Skin of body (tissue), 2 donors: Measurements from ENCODE around the gene HEXD. TPM values are rescaled to one million over a fixed set of nuclear protein-coding genes. Genes with fewer than 3 reads are reported as not detected.
"Not testable (repeated sequence)": the region's sequence is repeated elsewhere in the genome, so short reads cannot be mapped to it uniquely, and the experiment has no call there.

Source experiments
- DNase-seq: peaks from one replicate; lab custom pipeline; 2025; lab: John Stamatoyannopoulos, UW
- total RNA-seq: library from RNA; depleted of rRNA; stranded (reverse); fragments of >200 nt; gene quantifications from one replicate; pipeline ENCODE4 v1.2.3, GENCODE V29; 2014

HEXD gene
- total RNA-seq, 1 donor from 2014 or later = 14.8 TPM

- no peak for DNase-seq
Measured at GRCh38 chr17:82457073-82457928, 39.2 kb downstream of the HEXD start.

GRCh38 chr17:82457929-82458178 is 39.7 kb downstream of the HEXD start:
- DNase-seq = peak; percentile 92

DNA sequence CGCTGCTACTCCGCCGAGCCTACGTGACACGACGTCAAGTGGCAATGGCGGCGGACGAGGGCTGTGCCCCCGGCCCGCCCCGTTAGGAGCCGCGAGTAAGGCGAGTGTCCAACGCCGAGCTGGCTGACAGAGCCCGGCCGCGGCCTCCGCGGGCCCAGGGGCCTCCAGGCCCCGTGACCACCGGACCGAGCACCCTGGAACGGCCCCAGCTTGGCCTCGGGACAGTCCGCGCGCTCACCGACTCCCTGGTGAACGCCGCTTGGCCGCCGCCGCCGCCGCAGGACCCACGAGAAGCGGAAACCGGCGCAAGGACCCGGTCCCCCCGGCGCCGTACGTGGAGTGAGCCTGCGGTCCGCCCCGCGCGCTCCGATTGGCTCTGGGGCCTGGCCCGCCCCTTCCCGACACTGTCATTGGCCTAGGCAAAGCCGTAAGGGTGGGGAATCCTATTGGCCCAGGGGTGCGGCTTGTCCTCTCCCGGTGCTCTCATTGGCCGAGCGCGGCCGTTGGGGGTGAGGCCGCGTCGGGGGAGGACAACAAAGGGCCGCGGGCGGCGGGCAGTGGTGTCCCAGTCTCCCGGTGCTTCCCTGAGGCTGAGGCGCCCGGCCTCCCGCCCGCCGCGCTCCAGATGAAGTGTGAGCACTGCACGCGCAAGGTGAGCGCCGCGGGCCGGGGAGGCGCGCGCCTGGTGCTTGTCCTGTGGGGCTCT is 40.2 kb downstream of the HEXD start, which contains the start of gene NARF:
Gene NARF, plus strand, starts transcription at position 563 of the 706 bp plus-strand sequence. Its CDS starts 63 bp downstream, at position 626.
- DNase-seq = peak; percentile 97

DNA sequence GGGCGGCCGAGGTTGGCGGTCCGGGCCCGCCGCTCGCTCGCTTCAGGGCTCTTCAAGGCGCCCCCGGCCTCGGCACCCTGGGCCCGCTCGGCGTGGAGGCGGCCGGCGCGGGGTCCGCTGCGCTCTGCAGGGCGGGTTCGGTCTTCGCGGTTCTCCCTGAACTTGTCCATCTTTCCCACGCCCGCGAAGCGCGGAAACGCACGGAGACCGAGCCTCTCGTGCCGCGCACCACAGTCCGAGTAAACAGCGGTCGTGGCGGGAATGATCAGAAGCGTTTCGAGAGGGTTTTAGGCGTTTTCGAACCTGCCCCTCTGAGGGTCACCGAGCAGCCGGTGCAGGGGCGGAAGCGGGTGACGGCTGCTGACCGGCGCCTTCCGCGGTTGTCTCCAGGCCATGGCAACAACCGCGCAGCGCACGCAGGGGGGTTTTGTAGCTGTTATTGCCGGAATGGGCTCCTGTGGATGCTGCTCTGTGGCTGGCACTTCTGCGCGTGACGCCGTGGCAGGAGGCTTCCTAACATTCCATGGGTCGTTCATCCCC is 40.8 kb downstream of the HEXD start:
- no peak for DNase-seq

- DNase-seq = not testable (repeated sequence)
Measured at GRCh38 chr17:82459936-82460335, 41.8 kb downstream of the HEXD start.

DNA sequence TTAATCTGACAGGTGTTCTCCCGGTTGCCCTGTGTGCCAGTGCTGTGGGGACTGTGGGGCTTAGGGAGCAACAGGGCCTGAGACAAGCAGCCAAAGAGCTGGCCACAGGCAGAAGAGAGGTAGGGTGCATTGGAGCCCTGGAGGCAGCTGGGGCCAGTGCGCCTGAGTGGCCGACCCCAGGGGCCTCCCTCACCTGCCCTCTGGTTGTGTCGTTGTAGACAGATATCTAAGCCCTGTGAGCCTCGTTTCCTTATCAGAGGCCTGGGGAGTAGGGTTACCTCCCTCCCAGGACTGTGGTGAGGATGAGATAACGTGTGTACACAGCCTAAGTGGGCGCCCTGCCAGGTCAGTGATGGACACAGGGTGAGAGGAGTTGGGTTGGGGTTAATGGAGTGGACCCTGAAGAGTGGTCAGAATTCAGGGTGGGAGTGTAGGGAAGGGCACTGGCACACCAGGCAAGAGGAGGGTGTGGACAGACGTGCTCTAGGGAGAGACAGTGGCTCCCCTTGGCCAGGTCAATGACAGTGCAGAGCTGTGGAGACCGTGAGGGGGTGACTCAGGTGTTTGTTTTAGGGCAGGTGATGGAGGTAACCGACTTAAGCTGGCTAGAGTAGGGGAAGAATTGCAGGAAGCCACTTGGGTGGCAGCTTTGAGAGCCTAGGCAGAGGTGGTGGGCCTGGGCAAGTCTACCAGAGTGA is 43.8 kb downstream of the HEXD start:
- no peak for DNase-seq

GRCh38 chr17:82463391-82463790 is 45.2 kb downstream of the HEXD start:
- no peak for DNase-seq

DNA sequence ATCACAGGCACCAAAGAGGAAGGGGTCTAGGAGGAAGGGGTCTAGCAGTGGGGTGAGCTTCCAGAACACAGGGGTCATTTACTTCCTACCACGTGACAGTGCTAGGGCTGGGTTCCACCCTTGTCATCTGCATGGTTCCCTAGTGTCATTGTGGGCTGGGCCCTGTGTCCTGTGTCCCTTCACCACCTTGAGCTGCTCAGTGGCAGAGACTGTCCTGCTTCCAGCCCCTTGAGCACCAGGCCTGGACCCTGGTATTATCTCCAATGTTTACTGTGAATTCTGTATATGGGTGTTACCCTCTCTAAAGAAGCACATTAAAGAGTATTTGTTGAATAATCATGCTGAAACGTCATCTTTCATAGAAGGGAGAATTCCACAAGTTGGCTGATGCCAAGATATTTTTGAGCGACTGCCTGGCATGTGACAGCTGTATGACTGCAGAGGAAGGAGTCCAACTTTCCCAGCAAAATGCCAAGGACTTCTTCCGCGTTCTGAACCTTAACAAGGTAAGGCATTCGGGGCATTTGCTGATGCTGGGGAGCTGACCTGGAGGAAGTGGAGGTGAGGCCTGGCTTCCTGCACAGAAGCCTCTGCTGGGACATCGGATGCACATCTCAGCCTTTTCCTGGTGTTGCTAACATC is 45.9 kb downstream of the HEXD start:
- DNase-seq = no peak

DNA sequence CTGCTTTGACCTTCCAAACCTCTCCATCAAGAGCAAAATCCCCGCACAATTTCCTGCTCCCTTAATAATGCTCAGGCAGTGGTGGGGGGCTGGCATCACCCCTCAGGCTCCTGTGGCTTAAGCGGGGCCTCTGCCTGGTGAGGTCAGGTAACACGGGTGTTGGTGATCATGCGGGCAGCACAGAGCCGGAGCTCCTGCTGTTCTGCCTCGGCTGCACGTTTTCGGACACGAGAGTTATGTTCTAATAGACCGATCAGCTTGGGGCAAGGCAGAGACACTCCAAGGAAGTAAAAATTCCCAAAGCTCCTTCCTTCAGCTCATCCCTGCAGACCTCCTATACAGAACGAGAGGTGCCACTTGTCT is 46.4 kb downstream of the HEXD start:
- no peak for DNase-seq

GRCh38 chr17:82465023-82465603 is 47.0 kb downstream of the HEXD start:
- no peak for DNase-seq

GRCh38 chr17:82468692-82469091 is 50.5 kb downstream of the HEXD start:
- DNase-seq = no peak

DNA sequence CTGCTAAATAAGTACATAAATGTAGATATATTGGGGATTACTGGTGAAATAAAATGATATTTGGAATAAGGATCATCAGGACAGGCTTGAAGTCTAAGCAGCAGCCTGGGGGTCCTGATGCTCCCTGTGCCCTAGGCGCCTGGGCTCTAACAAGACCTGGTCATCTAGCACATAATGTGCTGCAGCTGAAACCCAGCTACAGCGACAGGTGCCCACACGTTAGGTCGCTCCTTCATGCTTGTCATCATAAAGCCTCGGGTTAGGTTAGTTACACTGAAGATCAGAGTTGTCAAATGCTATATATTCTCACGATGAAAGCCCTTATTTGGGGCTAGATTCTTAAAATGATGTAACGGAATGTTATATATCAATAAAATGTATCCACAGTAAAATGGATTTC is 51.9 kb downstream of the HEXD start:
- DNase-seq = no peak

GRCh38 chr17:82474223-82475010 is 56.3 kb downstream of the HEXD start:
- peak; percentile 56 for DNase-seq

DNA sequence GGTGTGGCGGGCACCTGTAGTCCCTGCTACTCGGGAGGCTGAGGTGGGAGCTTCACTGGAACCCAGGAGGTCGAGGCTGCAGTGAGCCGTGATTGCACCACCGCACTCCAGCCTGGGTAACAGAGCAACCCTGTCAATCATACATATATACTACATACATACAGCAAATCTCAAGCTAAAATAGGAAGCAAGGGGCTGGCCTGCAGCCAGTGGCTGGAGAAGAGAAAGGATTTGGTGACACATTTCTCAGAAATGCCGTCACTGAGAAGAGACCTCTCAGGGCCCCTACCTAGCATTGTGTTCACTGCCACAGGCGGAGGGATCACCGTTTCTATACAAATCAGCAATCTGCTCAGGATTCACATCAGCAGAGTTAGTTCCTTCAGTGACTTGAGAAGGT is 57.3 kb downstream of the HEXD start:
- no peak for DNase-seq

- no peak for DNase-seq
Measured at GRCh38 chr17:82477934-82478333, 59.8 kb downstream of the HEXD start.

DNA sequence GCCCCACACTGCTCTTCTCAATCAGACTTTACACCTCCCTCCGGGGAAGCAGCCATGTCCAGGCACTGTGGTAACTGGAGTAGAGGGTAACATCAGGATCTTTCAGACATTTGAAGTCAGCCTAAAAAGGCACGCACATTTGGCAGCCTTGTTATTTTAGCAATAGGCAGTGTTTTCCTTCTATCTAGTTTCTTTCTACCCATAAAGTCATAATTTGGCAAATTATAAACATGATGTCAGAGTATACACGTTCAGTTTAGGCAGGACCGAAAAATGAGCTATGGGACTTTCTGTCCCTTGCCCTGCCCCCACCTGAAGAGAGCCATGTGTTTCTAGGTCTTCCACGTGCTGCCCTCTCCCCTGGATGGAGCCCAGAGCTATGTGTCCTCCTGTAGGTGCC is 61.5 kb downstream of the HEXD start:
- no peak for DNase-seq

- peak; percentile 59 for DNase-seq
Measured at GRCh38 chr17:82480318-82480717, 62.2 kb downstream of the HEXD start.

GRCh38 chr17:82483204-82483660 is 65.1 kb downstream of the HEXD start:
- no peak for DNase-seq

- DNase-seq = no peak
Measured at GRCh38 chr17:82483836-82484235, 65.7 kb downstream of the HEXD start.
